GM19438 (cell line): ENCODE results near the gene TNRC6C.
"Not testable (repeated sequence)": the region's sequence is repeated elsewhere in the genome, so short reads cannot be mapped to it uniquely, and the experiment has no call there.

ENCODE experiments used
- ATAC-seq: cut with Tn5 transposase; IDR thresholded peaks from one replicate; pipeline ENCODE4 v1.9.1; 2021; ENCODE audit warnings: low read depth; ENCODE audit not compliant: unreplicated experiment

TNRC6C gene

DNA sequence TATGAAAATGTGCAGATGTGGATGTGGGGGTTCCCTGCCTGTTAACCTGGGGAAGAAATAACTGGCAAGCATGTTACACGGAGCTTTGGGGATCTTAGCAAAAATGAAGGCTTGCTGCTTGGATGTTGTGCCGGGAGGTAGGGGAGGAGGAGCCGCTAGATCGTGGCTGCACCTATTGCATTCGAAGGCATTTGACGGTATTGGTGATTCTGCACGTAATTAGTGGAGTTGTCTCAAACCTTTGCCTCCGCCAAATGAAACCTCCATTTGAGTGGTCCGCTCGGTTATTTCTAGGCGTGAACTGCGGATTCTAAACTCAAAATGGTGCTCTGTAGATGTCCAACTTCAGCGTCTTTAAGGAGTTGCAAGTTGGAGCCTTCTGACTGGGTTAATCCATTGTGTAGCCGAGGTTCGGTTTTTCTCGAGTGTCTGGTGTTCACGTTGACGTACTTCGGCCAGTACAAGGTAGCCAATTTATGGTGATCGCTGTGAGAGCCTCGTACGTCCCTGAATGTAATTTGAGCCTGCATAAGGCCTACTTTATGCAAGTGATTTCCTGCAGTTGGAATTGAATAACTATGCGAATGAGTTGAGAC, 1.5 kb downstream of the TNRC6C start:
- no peak for ATAC-seq

DNA sequence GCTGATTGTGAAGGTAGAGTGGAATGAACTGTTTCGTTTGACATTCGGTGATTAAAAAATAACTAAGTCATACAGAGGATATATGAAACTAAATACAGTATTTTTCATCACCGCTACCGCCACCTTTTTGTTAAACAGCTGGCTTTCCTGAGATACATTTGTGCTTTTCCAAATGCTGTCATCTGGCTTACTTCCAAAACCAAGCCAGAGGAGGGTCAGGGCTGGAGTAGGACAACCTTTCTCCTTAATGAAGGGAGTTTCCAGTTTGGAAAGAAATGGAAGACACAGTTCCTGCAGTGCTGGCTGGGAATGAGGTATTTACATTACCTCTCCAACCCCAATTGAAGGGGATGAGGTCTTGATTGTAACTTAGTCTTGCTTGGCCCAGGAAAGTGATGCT, 3.2 kb downstream of the TNRC6C start:
- ATAC-seq, result no peak

DNA sequence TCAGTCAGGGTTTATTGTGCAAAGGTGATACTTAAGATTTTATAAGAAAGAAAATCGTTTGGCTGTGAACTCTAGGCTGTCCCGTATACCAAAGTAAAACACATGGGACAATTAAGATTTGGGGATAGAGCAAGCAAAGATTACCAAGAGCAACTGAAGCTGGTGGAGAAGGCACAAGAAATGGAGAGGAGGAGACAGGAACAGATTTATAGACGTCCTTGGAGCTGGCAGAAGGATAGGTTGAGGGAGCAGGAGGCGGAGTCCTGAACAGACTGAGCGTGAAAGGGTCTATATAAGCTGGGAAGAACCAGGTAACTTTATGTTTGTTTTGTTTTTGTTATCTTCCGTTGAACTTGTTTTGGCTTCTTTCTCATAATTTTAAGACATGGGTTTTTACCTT, 3.8 kb downstream of the TNRC6C start:
- no peak for ATAC-seq

DNA sequence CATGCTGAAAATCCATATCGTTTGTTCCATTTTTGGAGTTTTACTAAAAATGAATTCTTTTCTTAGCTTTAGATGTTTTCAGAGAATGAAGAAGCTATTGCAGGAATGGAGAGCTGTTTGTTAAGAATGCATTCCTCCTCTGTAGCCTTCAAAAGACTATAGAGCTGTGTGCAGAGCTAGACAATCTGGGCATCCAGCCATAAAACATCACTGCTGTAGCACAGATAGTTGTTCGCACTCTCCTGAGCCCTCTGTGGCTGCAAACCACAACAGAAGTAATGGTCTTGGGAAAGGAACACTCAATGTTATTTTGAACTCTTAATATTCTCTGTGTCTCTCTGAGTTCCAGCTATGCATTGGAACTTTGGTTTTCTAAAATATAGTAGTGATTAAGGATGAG, 4.9 kb downstream of the TNRC6C start:
- no peak for ATAC-seq

DNA sequence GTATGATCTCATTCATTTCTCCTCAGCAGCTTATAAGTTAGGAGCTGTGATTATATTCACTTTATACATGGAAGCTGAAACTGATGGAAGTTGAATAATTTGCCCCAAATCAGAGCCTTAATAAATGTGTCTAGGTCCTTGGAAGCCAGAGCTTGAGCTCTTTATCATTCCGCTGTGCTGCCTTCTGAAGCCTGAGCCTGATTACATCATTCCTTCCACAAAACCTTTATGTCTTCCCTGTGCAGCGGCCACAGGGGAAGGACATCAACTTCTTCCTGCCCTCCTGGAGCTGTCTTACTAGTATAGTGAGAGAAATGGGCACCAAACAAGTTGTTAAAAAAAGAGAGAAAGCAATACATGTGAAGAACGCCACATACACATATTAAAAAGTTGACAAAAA, 6.8 kb downstream of the TNRC6C start:
- ATAC-seq, result no peak

DNA sequence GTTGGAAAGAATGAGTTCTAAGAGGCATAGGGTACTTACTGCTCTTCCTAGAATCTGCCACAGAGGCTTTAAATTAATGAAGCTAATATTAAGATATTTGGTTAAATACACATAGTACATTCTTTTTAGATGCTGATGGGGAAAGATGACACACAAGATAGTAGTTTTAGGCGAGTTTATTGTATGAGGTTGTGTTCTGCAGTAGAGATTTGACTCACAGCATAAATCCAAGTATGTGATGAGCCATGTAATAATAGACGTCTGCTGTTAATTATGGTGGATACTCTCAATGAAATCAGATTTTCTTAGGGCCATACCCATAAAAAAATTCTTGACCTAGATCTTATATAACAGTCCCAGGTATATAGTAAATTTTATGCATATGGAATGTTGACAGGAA, 8.0 kb downstream of the TNRC6C start:
- ATAC-seq, result no peak

DNA sequence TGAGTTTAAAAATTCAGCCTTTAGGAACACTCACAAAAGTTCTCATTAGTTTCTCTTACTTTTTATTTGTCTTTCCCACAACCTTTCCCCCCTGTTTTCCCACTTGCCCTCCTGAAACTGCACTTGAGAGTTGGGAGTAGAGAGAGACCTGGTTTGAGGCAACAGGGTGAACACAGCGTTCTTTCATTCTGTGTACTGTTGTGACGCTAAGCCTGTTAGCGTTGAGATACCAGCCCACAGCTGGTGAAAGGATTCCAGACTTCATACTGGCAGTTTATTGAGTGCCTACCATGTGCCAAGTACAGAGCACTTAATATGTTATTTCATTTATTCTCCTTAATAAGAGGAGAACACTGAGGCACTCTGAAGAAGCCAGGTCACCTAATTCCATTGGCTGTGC, 10.3 kb downstream of the TNRC6C start:
- no peak for ATAC-seq

DNA sequence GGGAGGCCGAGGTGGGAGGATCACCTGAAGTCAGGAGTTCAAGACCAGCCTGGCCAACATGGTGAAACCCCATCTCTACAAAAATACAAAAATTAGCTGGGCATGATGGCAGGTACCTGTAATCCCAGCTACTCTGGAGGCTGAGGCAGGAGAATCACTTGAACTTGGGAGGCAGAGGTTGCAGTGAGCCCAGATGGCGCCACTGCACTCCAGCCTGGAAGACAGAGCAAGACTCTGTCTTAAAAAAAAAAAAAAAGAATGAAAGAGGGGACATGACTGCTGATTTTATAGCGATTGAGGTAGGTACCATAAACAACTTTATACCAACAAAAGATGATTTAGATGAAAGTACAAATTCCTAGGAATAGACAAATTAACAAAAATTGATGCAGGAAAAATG, 13.8 kb downstream of the TNRC6C start:
- ATAC-seq, result not testable (repeated sequence)

DNA sequence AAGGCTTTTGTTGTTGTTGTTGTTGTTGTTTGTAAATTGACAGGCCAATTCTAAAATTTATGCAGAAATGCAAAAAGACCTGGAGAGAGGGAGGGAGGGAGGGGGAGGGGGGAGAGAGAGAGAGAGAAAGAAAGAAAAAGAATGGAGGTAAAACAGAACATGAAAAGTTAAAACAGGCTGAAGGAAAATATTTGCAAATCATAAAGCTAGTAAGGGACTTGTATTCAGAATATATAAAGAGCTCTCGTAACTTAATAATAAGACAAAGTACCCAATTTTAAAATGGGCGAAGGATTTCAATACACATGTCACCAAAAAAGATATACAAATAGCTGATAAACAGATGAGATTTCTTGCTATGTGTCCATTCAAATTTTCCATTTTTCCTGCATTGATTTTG, 15.4 kb downstream of the TNRC6C start:
- no peak for ATAC-seq

DNA sequence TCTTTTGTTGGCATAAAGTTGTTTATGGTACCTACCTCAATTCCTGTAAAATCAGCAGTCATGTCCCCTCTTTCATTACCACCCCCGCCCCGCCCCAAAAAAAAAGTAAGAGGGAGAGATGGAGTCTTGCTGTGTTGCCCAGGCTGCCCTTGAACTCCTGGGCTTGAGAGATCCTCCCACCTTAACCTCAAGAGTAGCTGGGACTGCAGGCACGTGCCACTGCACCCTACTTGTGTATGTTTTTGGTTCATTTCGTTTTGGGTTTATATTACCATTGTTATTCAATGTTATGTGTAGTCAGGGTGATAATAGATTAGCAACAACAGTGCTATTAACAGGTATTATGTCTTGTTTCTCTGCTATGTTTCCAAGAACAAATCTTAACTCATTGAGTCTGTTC, 15.9 kb downstream of the TNRC6C start:
- no peak for ATAC-seq

DNA sequence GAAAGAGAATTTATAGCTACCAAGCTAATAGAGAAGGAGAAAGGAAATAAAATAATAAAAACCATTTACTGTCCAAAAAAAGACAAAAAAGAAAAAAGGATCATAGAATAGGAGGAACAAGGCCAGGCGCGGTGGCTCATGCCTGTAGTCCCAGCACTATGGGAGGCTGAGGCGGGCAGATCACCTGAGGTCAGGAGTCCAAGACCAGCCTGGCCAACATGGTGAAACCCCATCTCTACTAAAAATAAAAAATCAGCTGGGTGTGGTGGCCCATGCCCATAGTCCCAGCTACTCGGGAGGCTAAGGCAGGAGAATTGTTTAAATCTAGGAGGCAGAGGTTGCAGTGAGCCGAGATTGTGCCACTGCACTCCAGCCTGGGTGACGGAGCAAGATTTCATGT, 23.9 kb downstream of the TNRC6C start:
- not testable (repeated sequence) for ATAC-seq

DNA sequence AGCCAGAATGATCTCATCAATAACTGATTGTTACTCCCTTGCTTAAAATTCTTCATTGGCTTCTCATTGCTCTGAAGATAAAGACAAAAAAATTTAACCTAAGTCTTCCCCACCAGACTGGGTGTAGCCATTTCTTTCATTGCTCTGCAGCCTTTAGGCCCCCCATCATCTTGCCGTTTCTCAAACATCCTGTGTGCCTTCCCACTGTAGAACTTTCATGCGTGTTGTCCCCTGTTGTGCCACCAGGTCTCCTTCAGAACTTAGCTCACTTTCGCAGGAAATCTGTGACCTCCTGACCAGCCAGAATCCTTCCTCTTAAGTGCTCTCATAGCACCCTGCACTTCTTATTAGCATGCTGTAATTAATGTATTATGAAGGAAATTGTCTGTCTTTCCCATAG, 31.8 kb downstream of the TNRC6C start:
- no peak for ATAC-seq

DNA sequence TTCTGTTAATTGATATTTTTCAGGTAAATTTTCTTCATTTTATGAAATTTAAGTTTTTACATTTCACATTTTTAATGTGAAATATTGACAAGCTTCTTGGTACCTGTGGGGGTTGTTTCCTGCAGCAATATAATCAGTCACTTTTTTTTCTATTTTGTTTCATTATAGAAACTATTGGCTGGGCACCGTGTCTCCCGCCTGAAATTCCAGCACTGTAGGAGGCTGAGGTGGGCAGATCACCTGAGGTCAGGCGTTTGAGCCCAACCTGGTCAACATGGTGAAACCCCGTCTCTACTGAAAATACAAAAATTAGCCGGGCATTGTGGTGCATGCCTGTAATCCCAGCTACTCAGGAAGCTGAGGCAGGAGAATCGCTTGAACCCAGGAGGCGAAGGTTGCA, 35.2 kb downstream of the TNRC6C start:
- ATAC-seq, result not testable (repeated sequence)

DNA sequence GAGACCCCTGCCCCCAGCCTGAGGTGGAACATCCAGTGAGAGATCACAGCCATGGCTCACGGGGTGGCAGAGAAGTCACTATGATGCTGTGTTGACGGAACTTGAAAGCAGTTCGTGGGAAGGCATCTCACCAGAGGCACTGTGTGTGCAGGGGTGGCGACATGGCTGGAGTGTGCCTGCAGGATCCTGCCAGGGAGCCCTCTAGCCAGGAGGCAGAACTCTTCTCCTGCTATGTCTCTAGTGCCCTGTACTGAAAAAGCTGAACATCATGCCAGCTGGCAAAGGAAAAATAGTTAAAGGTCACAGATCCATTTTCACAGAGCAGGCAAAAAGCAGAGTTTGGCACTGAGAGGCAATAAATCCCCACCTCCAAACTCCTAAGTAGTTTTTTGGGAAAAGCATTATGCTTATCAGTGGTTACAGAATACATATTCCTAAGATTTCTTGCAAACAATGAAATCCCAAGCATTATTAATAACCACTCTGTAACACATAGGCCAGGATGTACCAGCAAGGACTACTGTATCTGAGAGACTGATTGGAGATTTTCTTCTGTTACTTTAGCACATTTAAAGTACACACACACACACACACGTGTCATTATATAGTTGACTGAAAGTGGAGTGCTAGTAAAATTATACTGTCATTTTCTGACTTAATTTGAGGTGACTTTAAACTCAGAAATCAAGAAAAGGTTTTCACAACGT, 36.8 kb downstream of the TNRC6C start:
- ATAC-seq, result no peak

DNA sequence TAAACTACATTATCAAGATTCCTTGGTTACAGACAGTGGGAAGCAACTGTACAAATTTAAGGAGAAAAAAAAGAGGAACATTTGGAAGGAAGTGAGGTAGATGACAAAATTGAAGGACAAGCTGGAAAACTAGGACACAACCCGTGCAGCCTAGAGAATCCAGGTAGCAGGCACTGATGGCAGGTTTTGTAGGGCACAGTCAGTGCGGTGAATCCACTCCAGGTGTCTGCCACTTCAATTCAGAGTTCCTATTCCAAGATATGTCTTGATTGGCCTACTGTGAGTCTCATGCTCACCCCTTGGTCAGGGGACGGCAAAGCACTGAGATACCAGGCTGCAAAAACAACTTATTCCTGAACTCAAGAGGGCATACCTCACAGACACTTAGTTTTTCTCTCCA, 37.8 kb downstream of the TNRC6C start:
- no peak for ATAC-seq

DNA sequence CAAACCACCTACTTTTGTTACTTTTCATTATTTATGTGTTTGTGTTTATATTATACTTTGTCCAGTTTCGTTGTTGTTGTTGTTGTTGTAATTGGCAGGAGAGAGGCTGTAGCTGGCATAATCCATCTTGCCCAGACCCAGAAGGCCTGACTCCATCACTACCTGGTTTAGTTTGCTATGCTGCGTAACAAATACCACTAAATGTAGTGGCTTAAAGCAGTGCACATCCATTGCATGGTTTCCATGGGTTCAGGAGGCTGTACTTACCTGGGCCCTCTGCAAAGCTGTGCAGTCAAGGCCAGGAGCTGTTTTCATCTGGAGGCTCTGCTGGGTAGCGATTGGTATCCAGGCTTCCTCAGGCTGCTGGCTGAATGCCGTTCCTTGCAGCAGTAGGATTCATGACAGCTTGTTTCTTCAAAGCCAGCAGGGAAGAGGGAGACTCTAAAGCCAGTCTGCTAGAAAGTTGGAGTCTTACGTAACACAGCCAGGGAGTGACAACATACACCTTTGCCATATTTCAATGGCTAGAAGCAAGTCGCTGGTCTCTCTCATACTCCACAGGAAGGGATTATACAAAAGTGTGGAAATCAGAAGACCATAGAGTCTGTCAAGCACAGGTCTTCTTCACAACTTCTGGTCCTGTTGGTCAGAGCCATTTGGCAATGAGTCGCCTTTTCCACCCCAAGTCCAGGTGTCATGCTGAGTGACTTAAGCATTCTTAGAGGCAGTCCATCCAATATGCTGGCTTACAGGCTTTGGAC, 41.1 kb downstream of the TNRC6C start:
- no peak for ATAC-seq

DNA sequence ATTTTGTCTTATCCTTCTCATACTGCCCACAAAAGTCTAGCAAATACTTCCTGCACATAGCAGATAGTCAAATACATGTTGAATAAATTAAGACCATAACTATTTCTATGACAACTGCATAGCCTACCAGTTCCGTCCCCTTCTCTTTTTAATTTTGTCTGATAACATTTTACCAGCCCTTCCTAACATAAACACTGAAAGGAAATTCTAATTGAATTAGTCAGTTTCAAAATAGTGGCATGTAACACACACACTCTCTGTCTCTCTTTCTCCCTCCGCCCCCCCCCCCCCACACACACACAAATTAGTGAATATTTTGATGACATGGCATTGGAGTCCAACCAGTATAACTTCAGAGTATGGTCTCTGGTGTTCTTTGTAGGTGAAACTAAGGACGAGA, 41.8 kb downstream of the TNRC6C start:
- ATAC-seq, result no peak

DNA sequence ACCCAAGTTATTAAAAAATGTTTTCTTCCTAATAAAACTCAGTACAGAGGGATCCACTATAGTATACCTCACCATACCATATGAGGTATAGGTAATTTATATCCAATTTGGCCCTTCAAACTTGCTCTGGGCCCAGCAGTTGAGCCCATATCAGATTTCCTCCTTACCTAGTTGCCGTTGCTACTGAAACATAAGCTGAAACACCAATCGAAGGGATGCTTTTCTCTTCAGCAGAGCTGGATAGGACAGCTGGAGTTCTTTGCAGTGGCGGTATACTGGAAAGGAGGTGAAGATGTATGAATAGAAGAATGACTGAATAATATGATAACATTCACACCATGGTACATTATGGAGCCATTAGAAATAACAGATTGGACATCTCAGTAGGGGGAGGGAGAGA, 42.7 kb downstream of the TNRC6C start:
- no peak for ATAC-seq

DNA sequence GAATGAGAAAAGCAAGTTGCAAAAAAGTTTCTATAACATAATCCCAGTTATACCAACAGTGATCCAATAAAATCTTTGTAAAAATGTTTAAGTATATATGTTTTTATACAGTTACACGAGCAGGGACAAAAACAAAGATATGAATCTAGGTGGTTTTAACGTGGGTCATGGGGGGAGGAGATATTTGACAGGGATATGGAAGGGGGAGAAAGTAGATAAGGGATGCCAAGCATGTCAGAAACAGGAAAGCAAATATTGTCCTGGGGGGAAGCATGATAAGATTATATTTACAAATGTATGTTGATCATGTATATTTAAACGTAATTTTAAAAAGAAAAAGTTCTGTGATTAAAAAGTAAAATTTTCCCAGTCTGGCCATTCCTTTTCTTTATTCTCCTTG, 43.1 kb downstream of the TNRC6C start:
- no peak for ATAC-seq

DNA sequence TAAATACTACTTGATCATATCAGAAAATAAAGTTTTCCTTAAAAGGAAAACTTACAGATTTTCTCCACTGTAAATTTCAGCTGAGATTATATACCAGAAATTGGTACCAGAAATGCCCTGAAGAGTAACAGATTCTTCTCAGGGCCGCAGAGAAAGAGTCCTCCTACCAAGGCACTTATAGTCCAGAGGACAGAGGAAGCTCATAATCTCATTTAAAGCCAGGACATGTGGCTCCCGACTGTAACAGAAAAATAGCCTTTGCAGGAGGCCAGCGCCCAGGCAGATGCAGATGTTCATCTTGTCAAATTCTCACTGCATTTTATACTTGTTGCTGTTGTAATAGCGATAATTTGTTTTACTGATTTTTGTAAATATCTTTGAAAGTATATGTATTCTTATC, 43.7 kb downstream of the TNRC6C start:
- ATAC-seq, result no peak

DNA sequence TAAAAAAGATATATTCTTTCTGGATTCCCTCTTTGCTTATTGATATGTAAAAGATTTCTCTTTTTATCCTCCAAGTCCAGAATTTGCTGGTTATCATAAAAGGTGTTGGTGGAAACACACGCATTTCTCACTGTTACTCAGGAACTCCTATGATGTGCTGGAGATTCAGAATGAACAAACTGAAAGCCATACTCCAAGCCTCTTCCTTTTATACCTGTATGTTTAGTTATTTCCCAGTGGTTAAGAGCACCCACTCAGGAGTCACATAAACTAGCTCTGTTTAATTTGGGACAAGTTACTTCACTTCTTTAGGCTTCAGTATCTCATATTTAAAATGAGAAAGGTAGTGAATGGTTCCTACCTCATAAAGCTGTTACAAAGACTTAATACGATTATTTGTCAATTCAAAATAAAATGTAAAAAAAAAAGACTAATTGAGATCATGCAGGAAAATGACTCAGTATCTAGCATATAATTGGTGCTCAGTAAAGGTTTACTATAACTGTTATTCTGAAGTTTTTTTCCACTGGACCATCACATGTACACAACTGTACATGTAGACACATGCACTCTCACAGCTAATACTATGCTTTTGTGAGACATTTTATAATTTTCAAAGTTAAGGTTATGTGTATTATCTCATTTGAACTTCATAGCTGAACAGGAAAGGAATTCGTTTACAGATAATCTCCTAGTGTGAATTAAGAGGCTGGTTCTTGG, 47.1 kb downstream of the TNRC6C start:
- no peak for ATAC-seq
